ENCODE measurements around the gene LPP. TPM values are rescaled to one million over a fixed set of nuclear protein-coding genes. Genes with fewer than 3 reads are reported as not detected.

The LPP gene
- total RNA-seq, 1 donor from 2014 or later: 26.3 TPM

DNA sequence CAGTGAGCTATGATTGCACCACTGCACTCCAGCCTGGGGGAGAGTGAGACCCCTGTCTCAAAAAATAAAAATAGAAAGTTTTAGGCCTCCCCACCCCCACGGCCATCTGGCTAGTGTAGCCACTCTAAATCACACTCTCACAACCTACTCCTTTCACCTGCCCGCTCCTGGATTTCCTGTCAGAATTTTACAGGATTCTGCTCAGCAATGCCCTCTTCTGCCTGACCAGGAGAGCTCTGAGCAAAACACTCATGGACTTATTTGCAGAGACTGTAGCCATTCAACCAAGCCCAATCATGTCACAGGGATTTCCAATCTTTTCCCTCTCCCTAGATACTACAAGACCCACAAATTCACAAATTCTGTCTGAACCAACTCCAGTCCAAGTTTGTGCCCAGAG, 775.2 kb downstream of the LPP start:
- DNase-seq (ENCODE audit: low read depth): no peak

- no peak for DNase-seq (ENCODE audit: low read depth)
Observed at GRCh38 chr3:188931036-188931435, 777.1 kb downstream of the LPP start.

- no peak for DNase-seq (ENCODE audit: low read depth)
Observed at GRCh38 chr3:188931531-188931930, 777.6 kb downstream of the LPP start.

- no peak for DNase-seq (ENCODE audit: low read depth)
Observed at GRCh38 chr3:188934989-188935388, 781.0 kb downstream of the LPP start.

GRCh38 chr3:188936597-188937107, 782.7 kb downstream of the LPP start:
- no peak for DNase-seq (ENCODE audit: low read depth)

GRCh38 chr3:188937389-188937788, 783.4 kb downstream of the LPP start:
- DNase-seq (ENCODE audit: low read depth): no peak

DNA sequence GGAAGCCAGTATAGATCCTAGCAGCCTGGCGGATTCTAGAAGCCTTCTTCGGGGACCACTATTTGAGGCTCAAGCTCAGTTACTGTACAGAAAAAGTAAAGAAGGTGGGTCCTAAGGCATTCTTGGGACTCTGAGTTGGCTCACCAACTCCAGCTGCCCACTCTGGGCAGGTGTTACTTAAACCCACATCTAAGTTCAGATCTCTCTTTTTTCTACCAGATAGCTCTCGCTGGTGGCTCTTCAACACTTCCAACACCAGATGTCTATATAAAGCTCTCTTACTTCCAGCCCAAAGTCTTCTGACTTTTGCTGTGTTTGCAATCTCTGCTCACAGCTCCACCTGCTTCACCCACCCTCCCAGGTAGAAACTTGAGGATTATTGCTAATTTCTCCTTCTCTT, 785.0 kb downstream of the LPP start:
- DNase-seq (ENCODE audit: low read depth): no peak

DNA sequence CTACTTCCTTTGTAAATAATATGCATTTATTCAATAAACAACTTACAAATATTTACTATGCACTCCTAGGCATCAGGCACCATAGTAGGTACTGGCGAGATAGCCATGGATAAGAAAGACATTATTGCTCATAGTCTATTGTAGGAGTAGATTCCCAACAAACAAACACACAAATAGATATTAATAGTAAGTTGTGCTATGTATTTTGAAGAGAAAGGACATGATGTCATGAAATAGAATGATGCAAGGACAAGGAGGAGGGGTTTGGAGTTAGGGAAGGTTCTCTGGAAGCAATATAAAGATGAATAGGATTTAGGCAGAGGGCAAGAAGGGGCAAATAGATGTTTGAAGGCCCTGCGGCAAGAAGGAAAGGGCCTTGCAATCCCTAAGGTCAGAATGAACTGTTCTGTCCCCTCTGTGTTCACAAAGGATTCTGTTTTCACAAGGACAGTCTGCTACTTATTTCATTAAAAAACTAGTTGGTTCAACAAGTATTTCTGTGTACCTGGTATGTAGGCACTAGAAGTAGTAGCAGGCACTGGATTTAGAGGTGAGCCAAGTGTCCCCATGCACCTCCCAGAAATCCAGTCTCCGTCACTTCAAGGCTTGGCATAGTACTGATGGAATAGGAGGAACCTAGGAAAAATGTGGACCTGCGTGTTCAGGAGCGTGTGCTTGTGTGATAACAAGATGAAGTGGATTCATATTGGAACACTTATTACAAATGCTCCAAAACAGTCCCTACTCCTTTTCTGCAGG, 786.0 kb downstream of the LPP start:
- no peak for DNase-seq (ENCODE audit: low read depth)

MicroRNAs within 50 kb of the gene (microRNA counts, 767-probe panel; counts per million panel counts)
- microRNA hsa-miR-28-3p (not detected), microRNA hsa-miR-28-5p (6,488 counts per million, percentile 10 among the panel's probes with 10 or more counts)

Small RNA genes lying within 50 kb of the gene (microRNA-seq; reads per million reads assigned to microRNA genes)
- 3,446 reads per million, percentile 90 among the genes with 10 or more reads in this experiment for gene MIR28

All from myocyte (in vitro differentiated cells).